Cardiac muscle cell (in vitro differentiated cells and primary cell): Measurements from ENCODE around the gene SCRN3. TPM values are rescaled to one million over a fixed set of nuclear protein-coding genes. Genes with fewer than 3 reads are reported as not detected.
A peak's percentile ranks its signal among the peaks of the same experiment; 100 is the strongest.

Experiments
- DNase-seq, 2 donors: peaks; one replicate each; pipeline versions ENCODE4 v3.0.0 to v3.0.0-alpha.2; 2010 to 2017; ENCODE audit warnings: low read depth in 1 of 2, low spot score in 1 of 2
- H3K27ac ChIP-seq: fragments of 200-600 bp; sonication (generic); 2 replicates; pipeline ENCODE4 v1.5.1; 2016
- H3K27me3 ChIP-seq: fragments of 200-600 bp; sonication (generic); 2 replicates; pipeline ENCODE4 v1.6.0; 2016; ENCODE audit warnings: control low read depth
- H3K36me3 ChIP-seq: fragments of 200-600 bp; sonication (generic); 2 replicates; pipeline ENCODE4 v1.5.1; 2016; ENCODE audit warnings: control low read depth
- H3K4me1 ChIP-seq: fragments of 200-600 bp; sonication (generic); 2 replicates; pipeline ENCODE4 v1.8.1; 2017; ENCODE audit warnings: low read depth, mild to moderate bottlenecking, mixed run types
- H3K4me3 ChIP-seq: fragments of 200-600 bp; sonication (generic); 2 replicates; pipeline ENCODE4 v1.5.1; 2016; ENCODE audit warnings: mild to moderate bottlenecking
- H3K9me3 ChIP-seq: fragments of 200-600 bp; sonication (generic); 2 replicates; pipeline ENCODE4 v1.5.1; 2017; ENCODE audit warnings: low read depth, mild to moderate bottlenecking, control low read depth
- CTCF ChIP-seq: IDR thresholded peaks from 2 replicates; pipeline ENCODE4 v1.5.1; 2012; ENCODE audit warnings: low read depth, mild to moderate bottlenecking, low read length
- polyA plus RNA-seq: library from polyadenylated mRNA; unstranded; fragments of >200 nt; fragmentation: Nextera tagmentation; extraction: Ambion mirVana; gene quantifications from 2 replicates; pipeline ENCODE4 v1.2.1, GENCODE V29; 2016
- total RNA-seq: library from RNA; depleted of rRNA; stranded (reverse); fragments of >200 nt; gene quantifications from 2 replicates; pipeline ENCODE4 v1.2.3, GENCODE V29; 2016

SCRN3 gene
- total and polyA plus RNA-seq, 2 experiments from 2014 or later = 23.5 to 42.1 TPM

- no peaks in the 10 kb centered on the region for H3K9me3 ChIP-seq
- TF ChIP-seq CTCF = no peak
These were observed 65.7 kb downstream of the SCRN3 start for GRCh38 chr2:174461221-174461620.

GRCh38 chr2:174465327-174465726 is 69.8 kb downstream of the SCRN3 start:
- peak; percentile 11 to 13 for DNase-seq
- TF ChIP-seq CTCF = no peak
- H3K4me3 ChIP-seq = no peak overlapping the region
- H3K9me3 ChIP-seq = no peaks in the 10 kb centered on the region
- H3K4me1 ChIP-seq = no peaks in the 10 kb centered on the region
- H3K36me3 ChIP-seq = no peaks in the 10 kb centered on the region
- H3K27me3 ChIP-seq = no peaks in the 10 kb centered on the region
- no peak overlapping the region for H3K27ac ChIP-seq

More at GRCh38 chr2:174461221-174461620, 65.7 kb downstream of the SCRN3 start:
- no peak overlapping the region for H3K4me3 ChIP-seq
- H3K4me1 ChIP-seq = no peaks in the 10 kb centered on the region
- no peak overlapping the region for H3K27ac ChIP-seq
- no peaks in the 10 kb centered on the region for H3K27me3 ChIP-seq
- no peaks in the 10 kb centered on the region for H3K36me3 ChIP-seq
- no peak for DNase-seq

DNA sequence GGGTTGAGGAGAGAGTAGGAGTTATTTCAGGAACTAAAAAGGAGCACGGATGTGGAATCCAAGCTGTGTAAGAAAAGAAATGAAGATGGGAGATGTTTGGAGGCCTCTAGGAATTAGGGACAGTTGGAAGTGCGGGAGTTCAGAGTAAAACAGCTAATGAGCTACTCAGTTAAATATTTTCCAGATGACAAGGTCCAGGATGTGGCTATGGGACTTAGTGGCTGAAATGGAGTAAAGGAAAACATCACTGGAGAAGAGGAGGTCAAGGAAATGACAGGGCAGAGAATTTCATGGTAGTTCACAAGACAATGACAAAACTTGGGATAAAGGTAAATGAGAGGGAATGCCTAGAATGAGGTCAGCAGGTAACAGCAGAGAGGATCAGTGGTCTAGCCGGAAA is 78.3 kb downstream of the SCRN3 start:
- H3K27me3 ChIP-seq = no peaks in the 10 kb centered on the region
- no peaks in the 10 kb centered on the region for H3K4me1 ChIP-seq
- H3K27ac ChIP-seq = no peak overlapping the region
- TF ChIP-seq CTCF = no peak
- no peaks in the 10 kb centered on the region for H3K36me3 ChIP-seq
- H3K4me3 ChIP-seq = no peak overlapping the region
- no peaks in the 10 kb centered on the region for H3K9me3 ChIP-seq
- no peak for DNase-seq

DNA sequence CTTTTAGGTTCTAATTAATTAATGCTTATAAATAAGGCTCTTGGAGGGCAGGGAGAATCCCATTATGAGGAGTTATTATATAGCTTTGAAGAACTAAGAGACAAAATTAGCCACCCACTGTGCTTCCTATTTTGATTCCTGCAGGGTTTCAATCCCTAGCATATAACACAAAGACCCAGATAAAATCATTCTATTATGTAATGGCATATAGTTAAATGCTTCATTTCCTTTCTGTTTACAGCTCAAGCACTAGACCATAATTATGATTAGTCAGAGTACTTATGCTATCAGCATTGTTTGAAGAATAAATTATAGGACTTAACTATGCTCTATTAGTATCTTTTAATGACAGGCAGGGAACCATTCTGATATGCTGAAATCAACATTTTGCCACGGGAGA is 82.2 kb downstream of the SCRN3 start:
- DNase-seq = no peak
- no peak for TF ChIP-seq CTCF
- peaks cover 3% of the 10 kb centered on the region for H3K36me3 ChIP-seq

More for the DNA sequence above, 82.2 kb downstream of the SCRN3 start:
- no peaks in the 10 kb centered on the region for H3K4me1 ChIP-seq
- H3K9me3 ChIP-seq = no peaks in the 10 kb centered on the region
- no peak overlapping the region for H3K4me3 ChIP-seq
- H3K27ac ChIP-seq = no peak overlapping the region
- H3K27me3 ChIP-seq = no peaks in the 10 kb centered on the region

Other genes starting within 250 kb of the SCRN3 start
- 91.4 and 94.0 TPM in 2 replicates for gene OLA1, start 147.2 kb upstream of the SCRN3 start, total RNA-seq
- gene OLA1, start 147.2 kb upstream of the SCRN3 start, polyA plus RNA-seq = 140 and 150 TPM in 2 replicates
- not detected in 2 replicates for gene SP9, start 60.8 kb upstream of the SCRN3 start, total RNA-seq
- gene SP9, start 60.8 kb upstream of the SCRN3 start, polyA plus RNA-seq = not detected in 2 replicates
- 2.7 and 4.0 TPM in 2 replicates for gene GPR155, start 91.3 kb downstream of the SCRN3 start, total RNA-seq
- 7.9 and 8.5 TPM in 2 replicates for gene GPR155, start 91.3 kb downstream of the SCRN3 start, polyA plus RNA-seq
- gene WIPF1, start 202.1 kb downstream of the SCRN3 start, total RNA-seq = 6.0 and 16.7 TPM in 2 replicates
- 8.3 and 18.3 TPM in 2 replicates for gene WIPF1, start 202.1 kb downstream of the SCRN3 start, polyA plus RNA-seq